HepG2 (cell line): ENCODE results near the gene PRKCG. TPM values are rescaled to one million over a fixed set of nuclear protein-coding genes. Genes with fewer than 3 reads are reported as not detected.

Source experiments
- CREB1 ChIP-seq, 2 experiments: fragments of 450-650 bp in 1 of 2; IDR thresholded peaks; 2 replicates each; pipeline ENCODE4 v1.6.1; 2016 to 2017; ENCODE audit warnings: control low read depth in 1 of 2, mild to moderate bottlenecking in 1 of 2, missing compliant biosample characterization in 1 of 2, missing genetic modification characterization in 1 of 2
- MED8 ChIP-seq: sonication (generic); formaldehyde crosslinking; IDR thresholded peaks from 2 replicates; pipeline ENCODE4 v1.8.1; 2023; ENCODE audit warnings: mild to moderate bottlenecking, missing genetic modification reagents; ENCODE audit not compliant: insufficient replicate concordance
- PHF21A ChIP-seq: sonication (generic); formaldehyde crosslinking; IDR thresholded peaks from 2 replicates; pipeline ENCODE4 v1.5.0; 2020; ENCODE audit warnings: mild to moderate bottlenecking, missing genetic modification reagents
- ZFP36L2 ChIP-seq: sonication (generic); formaldehyde crosslinking; IDR thresholded peaks from 2 replicates; pipeline ENCODE4 v1.4.0; 2020; ENCODE audit warnings: missing genetic modification reagents
- polyA plus RNA-seq, 8 experiments: library from polyadenylated mRNA; depleted of rRNA in 3 of 8; stranded (reverse) in 7 of 8; unstranded in 1 of 8; fragments of >200 nt; fragmentation: Illumina TruSeq in 4 of 8; extraction: Trizol in 4 of 8; gene quantifications; 2 replicates each; pipeline versions ENCODE4 v1.2.1 to v1.2.3, GENCODE V29; 2011 to 2016; ENCODE audit warnings: low read depth in 4 of 8, missing spikeins in 1 of 8, mixed read lengths in 1 of 8; ENCODE audit not compliant: insufficient read depth in 1 of 8
- total RNA-seq, 5 experiments: library from RNA; depleted of rRNA; stranded (reverse); fragments of >200 nt; fragmentation: Illumina TruSeq; extraction: Trizol; gene quantifications; 2 replicates each; pipeline ENCODE4 v1.2.3, GENCODE V29; 2016; ENCODE audit warnings: low read depth in 1 of 5
- TF ChIP-seq, protein P1 (sequence below): sonication (generic); formaldehyde crosslinking; IDR thresholded peaks from 2 replicates; pipeline ENCODE4 v1.5.1; 2020; ENCODE audit warnings: mild to moderate bottlenecking, missing genetic modification reagents, borderline replicate concordance
- TF ChIP-seq, protein P2 (sequence below): sonication (generic); formaldehyde crosslinking; IDR thresholded peaks from 2 replicates; pipeline ENCODE4 v1.8.1; 2023; ENCODE audit warnings: mild to moderate bottlenecking, inconsistent platforms, moderate library complexity, missing genetic modification reagents, borderline replicate concordance
- TF ChIP-seq, protein P3 (sequence below), 2 experiments: sonication (generic) in 1 of 2; formaldehyde crosslinking in 1 of 2; IDR thresholded peaks; 2 replicates each; pipeline versions ENCODE4 v1.4.0 to v1.6.1; 2018 to 2020; ENCODE audit warnings: missing genetic modification reagents in 2 of 2, borderline replicate concordance in 1 of 2, low read depth in 1 of 2, mild to moderate bottlenecking in 1 of 2, missing biosample characterization in 1 of 2
- TF ChIP-seq, protein P4 (sequence below): sonication (generic); formaldehyde crosslinking; IDR thresholded peaks from 2 replicates; pipeline ENCODE4 v1.5.0; 2020; ENCODE audit warnings: mild to moderate bottlenecking, missing genetic modification reagents
- TF ChIP-seq, protein P5 (sequence below): sonication (generic); formaldehyde crosslinking; IDR thresholded peaks from 2 replicates; pipeline ENCODE4 v1.5.1; 2020; ENCODE audit warnings: mild to moderate bottlenecking, missing genetic modification reagents, moderate library complexity

The PRKCG gene
- total and polyA plus RNA-seq, 2 of the 13 experiments (the other 11 are each of a cell fraction or from before 2014, with no cell fraction given): 0.02 to 0.03 TPM

DNA sequence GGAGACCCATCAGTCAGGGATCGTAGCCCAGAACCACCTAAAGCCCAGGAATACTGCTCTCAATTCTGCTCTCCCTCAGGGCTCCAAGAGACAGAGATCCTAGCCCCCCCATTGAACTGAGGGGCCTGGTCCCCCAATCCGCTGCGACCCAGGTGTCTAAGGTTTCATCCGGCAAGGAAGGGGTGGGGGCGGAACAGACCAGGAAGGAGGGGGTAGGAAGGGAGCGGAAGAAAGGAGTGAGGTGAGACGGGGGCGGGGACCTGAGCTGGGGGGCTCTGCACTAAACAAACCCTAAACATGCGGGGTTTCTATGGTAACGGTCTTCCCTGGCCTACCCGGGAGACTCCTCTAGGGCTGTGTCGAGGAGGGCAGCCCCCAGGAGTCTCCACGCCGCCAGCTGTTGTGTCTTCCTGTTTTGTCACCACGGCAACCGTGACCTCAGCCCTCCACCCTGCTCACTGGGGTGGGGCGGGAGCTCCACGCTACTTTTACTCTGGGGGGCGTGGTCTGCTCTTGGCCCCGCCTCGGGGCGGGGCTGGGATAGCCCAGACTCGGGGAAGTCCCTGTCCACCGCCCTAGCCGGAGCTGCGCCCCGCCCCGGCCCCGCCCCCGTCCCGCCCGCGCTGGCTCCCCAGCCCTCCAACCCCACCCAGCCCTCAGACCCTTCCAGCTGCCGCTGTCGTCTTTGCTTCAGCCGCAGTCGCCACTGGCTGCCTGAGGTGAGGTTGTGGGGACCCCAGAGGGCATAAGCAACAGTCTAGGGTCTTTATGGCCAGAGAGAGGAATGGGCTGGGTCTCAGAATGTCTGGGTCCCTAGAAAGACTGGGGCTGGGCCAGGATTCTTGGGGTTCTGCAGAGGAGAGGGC lies 14.5 kb upstream of the PRKCG start, which contains the start of gene MYADM (continued):
- no peak for TF ChIP-seq ZFP36L2 (CRISPR knock-in tag)
- TF ChIP-seq, protein P1, sequence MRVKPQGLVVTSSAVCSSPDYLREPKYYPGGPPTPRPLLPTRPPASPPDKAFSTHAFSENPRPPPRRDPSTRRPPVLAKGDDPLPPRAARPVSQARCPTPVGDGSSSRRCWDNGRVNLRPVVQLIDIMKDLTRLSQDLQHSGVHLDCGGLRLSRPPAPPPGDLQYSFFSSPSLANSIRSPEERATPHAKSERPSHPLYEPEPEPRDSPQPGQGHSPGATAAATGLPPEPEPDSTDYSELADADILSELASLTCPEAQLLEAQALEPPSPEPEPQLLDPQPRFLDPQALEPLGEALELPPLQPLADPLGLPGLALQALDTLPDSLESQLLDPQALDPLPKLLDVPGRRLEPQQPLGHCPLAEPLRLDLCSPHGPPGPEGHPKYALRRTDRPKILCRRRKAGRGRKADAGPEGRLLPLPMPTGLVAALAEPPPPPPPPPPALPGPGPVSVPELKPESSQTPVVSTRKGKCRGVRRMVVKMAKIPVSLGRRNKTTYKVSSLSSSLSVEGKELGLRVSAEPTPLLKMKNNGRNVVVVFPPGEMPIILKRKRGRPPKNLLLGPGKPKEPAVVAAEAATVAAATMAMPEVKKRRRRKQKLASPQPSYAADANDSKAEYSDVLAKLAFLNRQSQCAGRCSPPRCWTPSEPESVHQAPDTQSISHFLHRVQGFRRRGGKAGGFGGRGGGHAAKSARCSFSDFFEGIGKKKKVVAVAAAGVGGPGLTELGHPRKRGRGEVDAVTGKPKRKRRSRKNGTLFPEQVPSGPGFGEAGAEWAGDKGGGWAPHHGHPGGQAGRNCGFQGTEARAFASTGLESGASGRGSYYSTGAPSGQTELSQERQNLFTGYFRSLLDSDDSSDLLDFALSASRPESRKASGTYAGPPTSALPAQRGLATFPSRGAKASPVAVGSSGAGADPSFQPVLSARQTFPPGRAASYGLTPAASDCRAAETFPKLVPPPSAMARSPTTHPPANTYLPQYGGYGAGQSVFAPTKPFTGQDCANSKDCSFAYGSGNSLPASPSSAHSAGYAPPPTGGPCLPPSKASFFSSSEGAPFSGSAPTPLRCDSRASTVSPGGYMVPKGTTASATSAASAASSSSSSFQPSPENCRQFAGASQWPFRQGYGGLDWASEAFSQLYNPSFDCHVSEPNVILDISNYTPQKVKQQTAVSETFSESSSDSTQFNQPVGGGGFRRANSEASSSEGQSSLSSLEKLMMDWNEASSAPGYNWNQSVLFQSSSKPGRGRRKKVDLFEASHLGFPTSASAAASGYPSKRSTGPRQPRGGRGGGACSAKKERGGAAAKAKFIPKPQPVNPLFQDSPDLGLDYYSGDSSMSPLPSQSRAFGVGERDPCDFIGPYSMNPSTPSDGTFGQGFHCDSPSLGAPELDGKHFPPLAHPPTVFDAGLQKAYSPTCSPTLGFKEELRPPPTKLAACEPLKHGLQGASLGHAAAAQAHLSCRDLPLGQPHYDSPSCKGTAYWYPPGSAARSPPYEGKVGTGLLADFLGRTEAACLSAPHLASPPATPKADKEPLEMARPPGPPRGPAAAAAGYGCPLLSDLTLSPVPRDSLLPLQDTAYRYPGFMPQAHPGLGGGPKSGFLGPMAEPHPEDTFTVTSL: 0 out of 2 replicates have a peak, but pooled peaks have one; percentile 41
- TF ChIP-seq, protein P2, sequence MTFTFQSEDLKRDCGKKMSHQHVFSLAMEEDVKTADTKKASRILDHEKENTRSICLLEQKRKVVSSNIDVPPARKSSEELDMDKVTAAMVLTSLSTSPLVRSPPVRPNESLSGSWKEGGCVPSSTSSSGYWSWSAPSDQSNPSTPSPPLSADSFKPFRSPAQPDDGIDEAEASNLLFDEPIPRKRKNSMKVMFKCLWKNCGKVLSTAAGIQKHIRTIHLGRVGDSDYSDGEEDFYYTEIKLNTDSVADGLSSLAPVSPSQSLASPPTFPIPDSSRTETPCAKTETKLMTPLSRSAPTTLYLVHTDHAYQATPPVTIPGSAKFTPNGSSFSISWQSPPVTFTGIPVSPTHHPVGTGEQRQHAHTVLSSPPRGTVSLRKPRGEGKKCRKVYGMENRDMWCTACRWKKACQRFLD: 0 out of 2 replicates have a peak, but pooled peaks have one; percentile 21
- peak; percentile 70 for TF ChIP-seq CREB1 (IDR thresholded peaks at IDR 0.05)
- no peak for TF ChIP-seq CREB1 (CRISPR knock-in tag; IDR thresholded peaks at IDR 0.05)
- TF ChIP-seq, protein P3, sequence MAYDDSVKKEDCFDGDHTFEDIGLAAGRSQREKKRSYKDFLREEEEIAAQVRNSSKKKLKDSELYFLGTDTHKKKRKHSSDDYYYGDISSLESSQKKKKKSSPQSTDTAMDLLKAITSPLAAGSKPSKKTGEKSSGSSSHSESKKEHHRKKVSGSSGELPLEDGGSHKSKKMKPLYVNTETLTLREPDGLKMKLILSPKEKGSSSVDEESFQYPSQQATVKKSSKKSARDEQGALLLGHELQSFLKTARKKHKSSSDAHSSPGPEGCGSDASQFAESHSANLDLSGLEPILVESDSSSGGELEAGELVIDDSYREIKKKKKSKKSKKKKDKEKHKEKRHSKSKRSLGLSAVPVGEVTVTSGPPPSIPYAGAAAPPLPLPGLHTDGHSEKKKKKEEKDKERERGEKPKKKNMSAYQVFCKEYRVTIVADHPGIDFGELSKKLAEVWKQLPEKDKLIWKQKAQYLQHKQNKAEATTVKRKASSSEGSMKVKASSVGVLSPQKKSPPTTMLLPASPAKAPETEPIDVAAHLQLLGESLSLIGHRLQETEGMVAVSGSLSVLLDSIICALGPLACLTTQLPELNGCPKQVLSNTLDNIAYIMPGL (CRISPR knock-in tag; IDR thresholded peaks at IDR 0.05; ENCODE audit: borderline replicate concordance in 1 of 2, low read depth in 1 of 2): peak in 1 of 2 experiments; percentile 32; a peak in 2 of 4 replicates
- TF ChIP-seq PHF21A (CRISPR knock-in tag): peak; percentile 61
- TF ChIP-seq, protein P4, sequence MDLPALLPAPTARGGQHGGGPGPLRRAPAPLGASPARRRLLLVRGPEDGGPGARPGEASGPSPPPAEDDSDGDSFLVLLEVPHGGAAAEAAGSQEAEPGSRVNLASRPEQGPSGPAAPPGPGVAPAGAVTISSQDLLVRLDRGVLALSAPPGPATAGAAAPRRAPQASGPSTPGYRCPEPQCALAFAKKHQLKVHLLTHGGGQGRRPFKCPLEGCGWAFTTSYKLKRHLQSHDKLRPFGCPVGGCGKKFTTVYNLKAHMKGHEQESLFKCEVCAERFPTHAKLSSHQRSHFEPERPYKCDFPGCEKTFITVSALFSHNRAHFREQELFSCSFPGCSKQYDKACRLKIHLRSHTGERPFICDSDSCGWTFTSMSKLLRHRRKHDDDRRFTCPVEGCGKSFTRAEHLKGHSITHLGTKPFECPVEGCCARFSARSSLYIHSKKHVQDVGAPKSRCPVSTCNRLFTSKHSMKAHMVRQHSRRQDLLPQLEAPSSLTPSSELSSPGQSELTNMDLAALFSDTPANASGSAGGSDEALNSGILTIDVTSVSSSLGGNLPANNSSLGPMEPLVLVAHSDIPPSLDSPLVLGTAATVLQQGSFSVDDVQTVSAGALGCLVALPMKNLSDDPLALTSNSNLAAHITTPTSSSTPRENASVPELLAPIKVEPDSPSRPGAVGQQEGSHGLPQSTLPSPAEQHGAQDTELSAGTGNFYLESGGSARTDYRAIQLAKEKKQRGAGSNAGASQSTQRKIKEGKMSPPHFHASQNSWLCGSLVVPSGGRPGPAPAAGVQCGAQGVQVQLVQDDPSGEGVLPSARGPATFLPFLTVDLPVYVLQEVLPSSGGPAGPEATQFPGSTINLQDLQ (CRISPR knock-in tag): no peak
- peak; percentile 26 for TF ChIP-seq MED8 (CRISPR knock-in tag)
- TF ChIP-seq, protein P5, sequence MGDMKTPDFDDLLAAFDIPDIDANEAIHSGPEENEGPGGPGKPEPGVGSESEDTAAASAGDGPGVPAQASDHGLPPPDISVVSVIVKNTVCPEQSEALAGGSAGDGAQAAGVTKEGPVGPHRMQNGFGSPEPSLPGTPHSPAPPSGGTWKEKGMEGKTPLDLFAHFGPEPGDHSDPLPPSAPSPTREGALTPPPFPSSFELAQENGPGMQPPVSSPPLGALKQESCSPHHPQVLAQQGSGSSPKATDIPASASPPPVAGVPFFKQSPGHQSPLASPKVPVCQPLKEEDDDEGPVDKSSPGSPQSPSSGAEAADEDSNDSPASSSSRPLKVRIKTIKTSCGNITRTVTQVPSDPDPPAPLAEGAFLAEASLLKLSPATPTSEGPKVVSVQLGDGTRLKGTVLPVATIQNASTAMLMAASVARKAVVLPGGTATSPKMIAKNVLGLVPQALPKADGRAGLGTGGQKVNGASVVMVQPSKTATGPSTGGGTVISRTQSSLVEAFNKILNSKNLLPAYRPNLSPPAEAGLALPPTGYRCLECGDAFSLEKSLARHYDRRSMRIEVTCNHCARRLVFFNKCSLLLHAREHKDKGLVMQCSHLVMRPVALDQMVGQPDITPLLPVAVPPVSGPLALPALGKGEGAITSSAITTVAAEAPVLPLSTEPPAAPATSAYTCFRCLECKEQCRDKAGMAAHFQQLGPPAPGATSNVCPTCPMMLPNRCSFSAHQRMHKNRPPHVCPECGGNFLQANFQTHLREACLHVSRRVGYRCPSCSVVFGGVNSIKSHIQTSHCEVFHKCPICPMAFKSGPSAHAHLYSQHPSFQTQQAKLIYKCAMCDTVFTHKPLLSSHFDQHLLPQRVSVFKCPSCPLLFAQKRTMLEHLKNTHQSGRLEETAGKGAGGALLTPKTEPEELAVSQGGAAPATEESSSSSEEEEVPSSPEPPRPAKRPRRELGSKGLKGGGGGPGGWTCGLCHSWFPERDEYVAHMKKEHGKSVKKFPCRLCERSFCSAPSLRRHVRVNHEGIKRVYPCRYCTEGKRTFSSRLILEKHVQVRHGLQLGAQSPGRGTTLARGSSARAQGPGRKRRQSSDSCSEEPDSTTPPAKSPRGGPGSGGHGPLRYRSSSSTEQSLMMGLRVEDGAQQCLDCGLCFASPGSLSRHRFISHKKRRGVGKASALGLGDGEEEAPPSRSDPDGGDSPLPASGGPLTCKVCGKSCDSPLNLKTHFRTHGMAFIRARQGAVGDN (CRISPR knock-in tag): peak; percentile 50
